GM21526 (cell line): ENCODE measurements around the gene RFWD3.
"Not testable (repeated sequence)": the region's sequence is repeated elsewhere in the genome, so short reads cannot be mapped to it uniquely, and the experiment has no call there.

ENCODE experiments used
- ATAC-seq: cut with Tn5 transposase; IDR thresholded peaks from one replicate; pipeline ENCODE4 v1.9.1; 2021; ENCODE audit warnings: moderate library complexity; ENCODE audit not compliant: unreplicated experiment, low FRiP score

Gene RFWD3

DNA sequence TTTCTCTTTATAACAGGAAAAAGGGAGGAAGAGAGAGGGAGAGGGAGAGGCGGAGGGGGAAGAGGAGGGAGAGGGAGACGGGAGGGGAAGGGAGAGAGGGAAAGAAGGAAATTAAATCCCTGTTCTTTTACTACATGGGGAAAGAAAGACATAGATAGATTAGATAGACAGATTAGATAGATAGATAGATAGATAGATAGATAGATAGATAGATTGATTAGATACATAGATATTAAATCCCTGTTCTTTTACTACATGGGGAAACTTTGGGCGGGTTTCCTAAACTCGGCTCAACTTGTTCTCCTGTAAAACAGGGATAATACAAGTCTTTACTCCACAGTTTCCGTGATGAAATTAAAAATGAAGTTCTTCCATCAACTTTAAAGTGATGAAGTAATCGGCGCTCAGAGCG is 661 bp downstream of the RFWD3 start:
- ATAC-seq, result no peak

DNA sequence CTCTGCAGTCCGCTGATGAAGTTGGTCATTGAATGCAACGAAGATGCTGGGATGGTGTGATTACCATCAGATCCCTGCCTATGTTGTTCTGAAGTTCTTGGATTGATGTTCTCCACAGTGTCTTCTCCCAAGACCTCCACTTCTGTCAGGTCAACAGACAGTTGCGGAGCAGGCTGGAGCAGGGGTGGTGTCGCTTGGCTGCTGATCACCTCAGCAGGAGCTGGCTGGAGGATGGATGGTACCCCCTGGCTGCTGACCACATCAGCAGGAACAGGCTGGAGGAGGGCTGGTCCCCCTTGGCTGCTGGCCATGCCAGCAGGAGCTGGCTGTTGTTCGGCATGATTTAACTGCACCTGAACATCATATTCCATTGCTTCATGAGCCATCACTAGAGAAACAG is 5.6 kb downstream of the RFWD3 start:
- ATAC-seq, result no peak

GRCh38 chr16:74660383-74660782 is 6.3 kb downstream of the RFWD3 start:
- ATAC-seq, result no peak

DNA sequence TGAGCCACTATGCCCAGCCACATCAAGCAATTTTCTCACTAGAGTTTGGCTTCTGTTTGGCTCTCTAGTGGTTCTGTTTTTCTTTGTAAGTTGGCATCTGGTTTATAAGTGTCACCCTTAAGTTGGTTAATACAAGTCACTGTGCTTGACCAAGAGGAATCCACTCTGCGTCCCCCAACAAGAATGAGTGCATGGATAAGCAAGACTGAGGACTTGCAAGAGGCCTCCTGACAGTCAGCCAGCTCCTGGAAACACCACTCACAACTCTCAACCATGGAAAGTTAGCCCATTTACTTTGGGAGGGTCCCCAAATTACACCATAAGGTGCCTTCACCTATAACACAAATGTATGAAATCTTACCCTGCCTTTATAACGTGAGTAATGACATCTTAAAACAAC is 7.6 kb downstream of the RFWD3 start:
- ATAC-seq, result no peak

GRCh38 chr16:74657870-74658642 is 8.6 kb downstream of the RFWD3 start:
- ATAC-seq, result no peak

DNA sequence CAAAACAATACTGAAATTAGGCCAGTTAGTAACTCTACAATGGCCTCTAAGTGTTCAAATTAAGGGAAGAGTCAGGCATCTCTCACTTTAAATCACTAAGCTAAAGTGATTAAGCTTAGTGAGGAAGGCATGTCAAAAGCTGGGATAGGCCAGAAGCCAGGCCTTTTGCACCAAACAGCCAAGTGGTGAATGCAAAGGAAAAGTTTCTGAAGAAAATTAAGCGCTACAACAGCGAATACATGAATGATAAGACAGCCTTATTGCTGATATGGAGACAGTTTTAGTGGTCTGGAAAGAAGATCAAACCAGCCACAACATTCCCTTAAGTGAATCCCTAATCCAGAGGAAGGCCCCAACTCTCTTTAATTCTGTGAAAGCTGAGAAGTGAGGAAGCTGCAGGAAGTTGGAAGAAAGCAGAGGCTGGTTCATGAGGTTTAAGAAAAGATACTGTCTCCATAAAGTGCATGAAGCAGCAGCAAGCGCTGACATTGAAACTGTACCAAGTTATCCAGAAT is 12.1 kb downstream of the RFWD3 start:
- ATAC-seq, result no peak

- ATAC-seq, result not testable (repeated sequence)
Measured at GRCh38 chr16:74652883-74653282, 13.8 kb downstream of the RFWD3 start.

DNA sequence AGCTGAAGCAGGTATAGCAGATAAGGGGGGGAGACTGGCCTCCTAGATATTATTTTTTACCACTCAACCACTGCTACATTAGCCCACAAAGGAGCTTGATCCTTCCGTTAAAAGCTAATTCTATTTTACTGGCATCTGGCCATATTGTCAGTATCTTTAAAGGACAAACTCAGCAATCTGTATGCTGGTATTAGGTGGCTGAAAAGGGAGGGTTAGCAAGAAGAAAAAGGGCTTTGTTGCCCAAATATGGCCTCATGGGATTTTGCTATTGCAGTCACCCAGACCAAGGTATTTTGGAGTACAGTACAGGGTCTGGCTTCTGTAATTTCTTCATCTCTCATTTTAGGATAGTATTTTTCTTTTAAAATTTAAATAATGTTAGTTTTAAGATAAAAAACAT is 14.4 kb downstream of the RFWD3 start:
- ATAC-seq, result no peak

GRCh38 chr16:74651841-74652240 is 14.8 kb downstream of the RFWD3 start:
- no peak for ATAC-seq

GRCh38 chr16:74650966-74651567 is 15.6 kb downstream of the RFWD3 start:
- no peak for ATAC-seq

DNA sequence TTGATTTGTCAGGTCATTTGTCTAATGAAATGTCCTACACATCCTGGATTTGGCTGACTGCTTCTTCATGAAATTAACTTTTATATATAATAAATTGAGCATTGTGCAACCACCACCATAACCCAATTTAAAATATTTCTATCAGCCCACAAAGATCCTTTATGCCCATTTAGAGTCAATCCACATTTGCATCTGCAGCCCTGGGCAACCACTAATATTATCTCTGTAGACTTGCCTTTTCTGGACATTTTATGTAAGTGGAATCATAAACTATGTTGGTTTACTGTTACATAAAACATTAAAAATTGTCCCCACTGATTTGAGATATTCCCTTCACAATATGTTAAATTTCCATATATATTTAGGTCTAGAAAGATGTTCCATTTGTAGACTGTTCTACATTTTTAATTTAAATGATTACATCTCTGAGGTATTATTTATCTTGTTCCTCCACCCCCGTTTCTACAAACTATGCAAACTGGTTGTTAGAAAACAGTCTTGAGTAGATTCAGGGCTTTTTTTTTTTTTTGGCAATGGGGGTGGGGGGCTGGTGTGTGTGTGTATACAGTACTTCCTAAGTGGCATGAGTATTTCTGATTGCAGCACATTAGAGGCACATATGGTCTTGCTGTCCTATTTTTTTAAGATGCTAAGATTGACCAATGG is 16.7 kb downstream of the RFWD3 start:
- ATAC-seq, result no peak

GRCh38 chr16:74641969-74642368 is 24.7 kb downstream of the RFWD3 start:
- no peak for ATAC-seq

GRCh38 chr16:74637742-74638453 is 28.8 kb downstream of the RFWD3 start:
- no peak for ATAC-seq

DNA sequence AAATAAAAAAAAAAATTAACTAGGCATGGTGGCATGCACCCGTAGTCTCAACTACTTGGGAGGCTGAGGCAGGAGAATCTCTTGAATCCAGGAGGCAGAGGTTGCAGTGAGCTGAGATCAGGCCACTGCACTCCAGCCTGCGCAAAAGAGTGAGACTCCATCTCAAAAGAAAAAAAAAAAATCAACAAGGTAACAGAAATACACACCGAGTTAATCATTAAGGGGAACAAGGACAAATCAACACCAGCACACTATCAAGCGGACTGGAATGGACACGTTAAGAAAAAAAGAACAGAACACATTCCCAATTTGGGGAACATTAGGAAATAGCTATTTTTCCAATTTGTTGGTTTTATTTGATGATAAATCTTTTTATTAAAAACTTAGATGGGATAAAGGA is 31.4 kb downstream of the RFWD3 start:
- ATAC-seq, result no peak

GRCh38 chr16:74633686-74634085 is 33.0 kb downstream of the RFWD3 start:
- no peak for ATAC-seq

- ATAC-seq, result no peak
Measured at GRCh38 chr16:74627506-74628220, 39.0 kb downstream of the RFWD3 start.

DNA sequence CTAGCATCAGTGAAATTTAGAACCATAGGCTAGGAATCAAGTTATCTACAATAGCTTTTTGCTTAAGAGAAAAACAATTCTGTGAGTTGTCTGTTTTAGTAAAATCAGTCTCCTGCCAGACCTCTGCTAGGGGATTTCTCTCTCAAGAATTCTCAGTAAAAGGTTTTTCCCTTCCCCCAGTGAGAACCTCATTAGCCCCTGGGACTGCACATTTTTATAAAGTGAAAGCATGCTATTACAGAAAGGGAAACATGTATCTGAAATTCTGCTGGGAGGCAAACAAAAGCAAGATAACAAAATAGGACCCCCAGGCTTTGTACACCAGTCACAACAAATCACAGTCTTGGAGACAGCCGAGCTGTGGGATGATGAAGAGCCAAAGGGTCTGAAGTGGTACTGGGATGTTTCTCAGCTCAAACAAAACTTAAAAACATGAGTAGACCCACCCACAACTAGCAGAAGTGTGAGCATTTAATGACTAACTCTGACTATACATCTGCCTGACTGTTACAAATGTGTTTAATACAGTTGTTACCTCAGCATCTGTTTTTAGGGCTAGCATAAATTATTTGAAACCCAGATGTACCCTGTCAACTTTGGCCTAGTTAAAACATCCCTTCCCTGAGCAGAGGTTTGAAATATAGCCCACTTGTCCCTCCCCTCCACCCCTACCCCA is 39.8 kb downstream of the RFWD3 start:
- ATAC-seq, result no peak

DNA sequence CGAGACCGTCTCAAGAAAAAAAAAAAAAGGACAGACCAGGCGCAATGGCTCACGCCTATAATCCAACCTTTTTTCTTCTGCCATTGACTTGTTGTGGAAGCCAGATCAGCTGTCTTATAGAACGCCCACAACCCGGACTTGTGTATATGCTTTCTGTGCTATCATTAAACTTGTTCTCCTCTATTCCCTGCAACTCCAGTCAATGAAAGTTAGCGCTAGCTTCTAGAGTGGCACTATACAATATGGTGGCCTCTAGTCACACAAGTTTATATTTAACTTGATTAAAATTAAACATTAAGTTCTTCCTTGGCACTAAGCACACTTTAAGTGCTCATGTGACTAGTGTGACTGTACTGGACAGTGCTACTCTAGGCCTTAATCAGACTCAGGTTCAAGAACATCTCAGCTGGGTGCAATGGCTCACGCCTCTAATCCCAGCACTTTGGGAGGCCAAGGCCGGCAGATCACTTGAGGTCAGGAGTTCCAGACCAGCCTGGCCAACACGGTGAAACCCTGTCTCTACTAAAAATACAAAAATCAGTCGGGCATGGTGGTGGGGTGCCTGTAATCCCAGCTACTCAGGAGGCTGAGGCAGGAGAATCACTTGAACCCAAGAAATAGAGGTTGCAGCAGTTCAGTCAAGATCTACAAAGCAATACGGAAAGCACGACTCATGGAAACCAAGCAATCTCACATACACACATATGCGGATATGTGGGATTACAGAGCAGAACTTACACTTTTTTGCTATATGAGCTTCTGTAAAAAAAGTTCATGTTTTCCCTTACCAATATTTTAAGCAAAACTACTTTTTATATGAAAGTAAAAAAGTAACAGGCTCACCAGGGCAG is 41.0 kb downstream of the RFWD3 start:
- no peak for ATAC-seq

- ATAC-seq, result no peak
Measured at GRCh38 chr16:74623839-74624235, 42.8 kb downstream of the RFWD3 start.
